NCI-H226 (cell line): ENCODE measurements around the gene FLT1.
A peak's percentile ranks its signal among the peaks of the same experiment; 100 is the strongest.

Experiments
- DNase-seq: peaks from one replicate; pipeline ENCODE4 v3.0.0-alpha.2; 2015

Gene FLT1

DNA sequence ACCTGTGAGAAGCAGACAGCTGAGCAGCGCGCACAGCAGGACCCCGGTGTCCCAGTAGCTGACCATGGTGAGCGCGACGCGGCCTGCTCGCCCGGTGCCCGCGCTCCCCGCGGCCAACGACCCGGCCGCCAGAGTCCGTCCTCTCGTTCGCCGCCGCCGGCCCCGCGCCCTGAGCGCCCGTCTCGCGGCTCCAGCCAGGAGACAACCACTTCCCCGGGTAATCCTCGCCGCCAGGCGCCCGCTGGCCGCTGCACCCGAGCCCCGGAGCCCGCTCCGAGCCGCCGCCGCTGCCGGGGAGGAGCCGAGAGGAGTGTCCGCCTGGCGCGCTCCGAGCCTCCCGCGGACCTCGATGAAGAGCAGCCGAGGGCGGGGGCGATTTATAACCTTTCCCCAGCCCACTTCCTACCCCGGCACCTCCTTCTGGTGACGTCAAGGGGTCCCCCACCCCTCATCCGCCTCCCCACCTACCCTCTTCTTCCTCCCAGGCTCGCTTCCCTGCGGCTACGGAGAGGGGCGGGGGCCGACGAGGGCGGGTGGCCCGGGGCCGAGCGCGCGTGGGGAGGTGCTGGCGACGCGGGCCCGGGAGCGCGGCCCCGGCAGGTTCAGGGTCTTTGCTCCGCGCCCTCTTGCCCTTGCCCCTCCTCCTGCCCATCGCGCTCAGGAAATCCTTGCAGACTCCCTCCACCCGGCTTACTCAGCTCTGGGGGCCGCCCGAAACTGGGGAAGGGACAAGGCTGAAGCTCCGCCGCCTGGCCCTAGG lies at the start of gene FLT1:
Gene FLT1 (minus strand): TSS at position 351 of the 760 bp plus-strand sequence. CDS start 285 bp downstream, at position 66.
- DNase-seq = no peak

DNA sequence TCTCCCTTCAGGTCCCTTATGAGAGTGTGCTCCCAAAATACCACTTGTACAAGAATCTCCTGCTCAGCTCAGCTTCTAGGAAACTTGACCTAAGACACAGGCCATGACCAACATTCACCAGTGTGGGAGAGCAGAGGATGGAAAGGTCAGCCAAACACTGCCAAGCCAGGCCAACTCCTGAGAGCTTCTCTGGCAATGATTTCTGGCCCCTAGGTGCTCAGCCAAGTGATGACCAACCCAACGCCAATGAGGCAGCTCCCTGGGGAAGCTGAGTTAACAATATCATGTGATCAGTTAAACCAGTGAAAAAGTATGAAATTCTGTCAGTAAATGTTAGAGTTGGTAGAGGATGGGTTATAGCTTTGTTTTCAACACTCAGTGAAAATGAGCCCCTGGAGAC lies 49.1 kb upstream of the FLT1 start:
- no peak for DNase-seq

- no peak for DNase-seq
Measured at GRCh38 chr13:28542804-28543203, 47.9 kb upstream of the FLT1 start.

GRCh38 chr13:28541966-28542365 lies 47.0 kb upstream of the FLT1 start:
- no peak for DNase-seq

GRCh38 chr13:28540612-28541011 lies 45.7 kb upstream of the FLT1 start:
- DNase-seq = peak; percentile 34

DNA sequence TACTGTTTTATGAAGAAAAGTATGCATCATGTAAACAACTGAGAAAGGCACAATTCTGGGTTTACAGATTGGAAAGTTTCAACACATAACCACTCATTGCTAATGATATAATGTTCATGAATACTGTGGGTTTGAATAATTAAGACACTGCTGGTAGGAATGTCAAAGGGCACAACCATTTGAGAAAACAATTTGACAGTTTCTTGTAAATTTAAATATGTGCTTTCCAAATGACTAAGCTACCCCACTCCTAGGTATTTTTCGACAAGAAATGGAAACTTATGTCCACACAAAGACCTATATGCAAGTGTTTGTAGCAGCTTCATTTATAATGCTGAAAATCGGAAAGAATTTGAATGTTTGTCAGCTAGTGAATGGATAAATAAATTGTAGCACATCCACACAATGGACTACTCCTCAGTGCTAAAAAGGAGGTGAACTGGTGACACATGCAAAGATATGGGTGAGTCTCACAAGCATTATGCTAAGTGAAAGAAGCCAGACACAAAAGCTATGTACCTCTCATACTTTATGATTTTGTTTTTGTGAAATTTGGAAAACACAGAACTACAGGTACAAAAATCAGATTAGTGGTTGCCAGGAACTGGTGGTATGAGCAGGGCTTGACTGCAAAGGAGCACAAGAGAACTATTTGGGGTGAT lies 44.8 kb upstream of the FLT1 start:
- no peak for DNase-seq

- DNase-seq = no peak
Measured at GRCh38 chr13:28538932-28539331, 44.0 kb upstream of the FLT1 start.

DNA sequence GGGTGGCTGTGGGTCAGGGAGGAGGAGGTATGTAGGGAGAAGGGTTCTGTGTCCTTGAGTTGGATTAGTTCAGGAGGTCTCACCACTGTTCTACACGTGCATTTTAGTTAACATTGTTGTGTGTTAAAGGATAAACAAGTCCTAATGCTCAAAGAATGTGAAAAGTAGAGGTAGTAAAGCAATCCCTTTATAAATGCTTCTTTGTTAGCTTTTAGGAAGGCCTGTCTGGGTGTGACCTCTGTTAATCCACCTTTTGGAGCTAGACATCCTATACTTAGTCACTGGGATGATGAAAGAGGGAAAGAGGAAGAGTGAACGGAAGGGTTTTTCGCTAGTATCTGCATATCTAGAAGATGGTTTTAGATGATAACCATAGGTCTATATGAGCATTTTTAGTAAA lies 42.2 kb upstream of the FLT1 start:
- no peak for DNase-seq

GRCh38 chr13:28536371-28536770 lies 41.4 kb upstream of the FLT1 start:
- no peak for DNase-seq

- DNase-seq = no peak
Measured at GRCh38 chr13:28535734-28536133, 40.8 kb upstream of the FLT1 start.

DNA sequence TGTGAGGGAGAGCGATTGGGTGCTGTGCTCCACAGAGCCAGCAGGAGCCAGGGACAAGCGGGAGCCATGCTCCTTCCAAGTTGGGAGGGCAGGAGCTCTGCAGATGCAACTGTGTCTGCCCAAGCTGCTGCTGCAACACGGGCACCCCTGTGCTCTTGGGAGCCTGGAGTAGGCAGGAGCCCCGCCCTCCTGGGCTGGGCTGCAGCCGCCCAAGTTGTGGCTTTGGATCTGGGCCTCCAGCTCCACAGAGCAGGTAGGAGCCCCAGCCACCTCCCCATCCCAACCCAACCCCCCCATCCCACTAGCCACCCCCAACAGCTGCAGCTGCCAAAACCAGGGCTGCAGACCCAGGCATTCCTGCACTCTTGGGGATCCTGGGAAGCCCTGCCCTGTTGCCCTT lies 39.9 kb upstream of the FLT1 start:
- DNase-seq = no peak

DNA sequence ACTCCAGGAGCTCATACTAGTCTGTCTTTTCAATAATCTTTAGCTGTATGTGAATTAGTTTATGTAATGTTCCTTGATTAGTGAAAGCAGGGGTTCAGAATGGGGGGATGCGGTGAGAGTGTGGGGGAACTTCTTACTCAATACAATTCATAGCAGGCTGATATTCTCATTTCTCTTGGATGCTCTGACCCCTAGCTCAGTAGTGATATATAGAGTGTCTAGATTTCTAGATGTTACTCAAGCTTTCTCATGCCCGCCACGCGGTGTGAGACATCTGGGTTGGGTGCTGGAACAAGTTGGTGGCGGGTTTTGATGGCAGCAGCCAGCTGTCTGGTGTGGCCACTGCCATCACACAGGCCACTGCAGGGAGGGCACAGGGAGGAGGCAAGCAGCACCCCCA lies 39.3 kb upstream of the FLT1 start:
- DNase-seq = no peak

- DNase-seq = no peak
Measured at GRCh38 chr13:28533441-28534166, 38.7 kb upstream of the FLT1 start.

GRCh38 chr13:28533125-28533436 lies 38.2 kb upstream of the FLT1 start:
- no peak for DNase-seq

DNA sequence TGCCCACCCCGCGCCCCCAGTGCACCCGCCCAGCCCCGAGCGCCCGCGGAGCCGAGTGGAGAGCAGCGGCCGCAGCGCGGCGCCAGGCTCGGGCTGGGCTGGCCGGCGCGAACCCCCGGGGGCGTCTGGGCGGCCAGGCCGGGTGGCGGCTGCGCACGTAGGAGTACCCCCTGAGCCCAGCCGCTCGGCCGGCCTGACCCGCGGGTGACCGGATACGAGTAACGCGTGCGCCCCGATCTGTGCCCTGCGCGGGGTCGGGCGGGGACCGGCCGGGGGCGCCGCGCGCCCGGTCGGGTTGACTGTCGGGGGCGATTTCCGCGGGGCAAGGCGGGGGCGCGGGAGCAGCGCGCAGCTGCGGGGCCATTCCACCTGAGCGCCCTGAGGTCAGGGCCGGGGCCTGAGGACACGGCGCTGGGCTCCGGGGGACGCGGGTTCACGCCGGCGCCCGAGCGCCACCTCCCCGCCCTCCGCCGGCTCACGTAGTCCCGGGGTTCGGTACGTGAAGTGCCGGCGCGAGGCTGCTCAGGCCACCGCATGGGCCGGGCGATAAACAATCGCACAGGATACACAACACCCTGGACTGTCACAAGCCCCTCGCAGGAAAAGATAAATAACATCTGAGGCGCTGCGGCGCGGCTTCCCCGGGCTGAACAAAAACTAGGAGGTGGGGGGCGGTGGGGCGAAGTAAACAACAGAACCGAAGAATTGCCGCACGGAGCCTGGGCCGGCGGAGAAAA lies 37.6 kb upstream of the FLT1 start:
- DNase-seq = no peak

DNA sequence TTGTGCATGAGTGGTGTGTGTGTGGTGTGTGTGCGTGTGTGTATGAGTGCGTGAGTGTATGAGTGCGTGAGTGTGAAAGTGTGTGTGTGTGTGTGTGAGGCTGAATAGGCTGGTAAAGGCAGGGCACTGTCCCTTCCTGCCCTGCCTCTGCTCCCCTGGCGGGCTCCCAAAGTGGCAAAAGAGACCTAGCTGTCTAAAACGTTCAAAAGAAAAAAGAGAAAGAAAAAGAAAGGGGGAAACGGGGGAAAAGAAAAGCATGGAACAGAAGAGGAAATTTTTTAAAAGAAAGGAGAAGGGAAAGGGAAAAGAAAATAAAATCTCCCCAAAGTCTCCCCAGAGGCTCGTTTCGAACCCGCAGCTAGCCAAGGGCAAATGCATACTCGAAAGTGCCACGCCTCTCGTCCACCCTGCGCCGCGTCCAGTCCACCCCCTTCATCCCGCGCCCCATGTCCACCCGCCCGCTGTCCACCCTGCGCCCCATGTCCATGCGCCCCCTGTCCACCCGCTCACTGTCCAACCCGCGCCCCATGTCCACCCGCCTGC lies 37.0 kb upstream of the FLT1 start:
- no peak for DNase-seq

DNA sequence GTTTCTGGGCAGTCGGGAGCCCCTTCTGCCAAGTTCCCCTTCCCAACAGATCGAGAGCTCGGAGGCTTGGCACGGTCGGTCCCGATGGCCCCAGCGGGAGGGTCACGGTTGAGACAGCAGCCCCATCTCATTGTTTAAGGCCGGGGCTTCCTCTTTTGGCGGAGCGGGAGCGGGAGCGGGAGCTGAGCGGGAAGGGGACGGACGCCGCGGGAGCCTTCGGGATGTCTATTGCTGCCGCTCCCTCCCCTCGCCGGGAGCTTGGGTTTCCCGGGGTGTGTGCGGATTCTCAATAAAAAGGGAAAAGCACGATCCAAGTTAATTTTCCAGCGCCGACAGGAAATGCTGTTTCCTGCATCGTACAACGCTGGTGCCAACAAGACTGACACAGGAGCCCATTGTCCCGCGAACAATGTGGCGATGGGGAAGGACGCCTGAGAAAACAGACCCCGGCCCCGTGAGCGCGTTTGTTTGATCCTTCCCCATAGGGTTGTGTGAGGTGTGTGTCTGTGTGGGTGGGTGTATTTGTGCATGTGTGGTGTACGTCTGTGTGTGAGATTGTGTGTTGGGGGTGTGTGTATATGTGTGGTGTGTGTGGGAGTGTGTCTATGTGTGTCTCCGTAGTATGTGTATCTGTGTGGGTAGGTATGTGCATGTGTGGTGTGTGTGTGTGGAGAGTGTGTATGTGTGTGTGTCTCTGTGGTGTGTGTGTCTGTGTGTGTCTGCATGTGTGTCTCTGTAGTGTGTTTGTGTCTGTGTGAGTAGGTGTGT lies 36.3 kb upstream of the FLT1 start:
- DNase-seq = no peak

- no peak for DNase-seq
Measured at GRCh38 chr13:28530729-28531076, 35.8 kb upstream of the FLT1 start.

DNA sequence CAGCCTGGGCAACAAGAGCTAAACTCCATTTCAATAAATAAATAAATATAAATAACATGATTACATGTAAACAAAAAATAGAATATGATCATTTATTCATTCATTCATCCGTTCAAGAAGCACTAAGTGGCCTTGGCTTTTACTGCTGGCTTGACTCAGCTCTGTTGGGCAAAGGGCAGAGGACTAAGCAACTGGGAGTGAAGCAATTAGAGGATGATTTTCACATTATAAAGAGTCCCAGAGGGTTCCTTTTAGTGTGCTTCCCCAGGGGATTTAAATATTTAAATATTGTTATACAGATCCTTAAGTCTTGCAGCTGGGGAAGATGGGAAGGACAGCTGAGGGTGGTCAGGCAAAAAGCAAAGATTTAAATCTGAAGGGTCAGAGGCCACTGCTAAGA lies 34.9 kb upstream of the FLT1 start:
- DNase-seq = no peak

DNA sequence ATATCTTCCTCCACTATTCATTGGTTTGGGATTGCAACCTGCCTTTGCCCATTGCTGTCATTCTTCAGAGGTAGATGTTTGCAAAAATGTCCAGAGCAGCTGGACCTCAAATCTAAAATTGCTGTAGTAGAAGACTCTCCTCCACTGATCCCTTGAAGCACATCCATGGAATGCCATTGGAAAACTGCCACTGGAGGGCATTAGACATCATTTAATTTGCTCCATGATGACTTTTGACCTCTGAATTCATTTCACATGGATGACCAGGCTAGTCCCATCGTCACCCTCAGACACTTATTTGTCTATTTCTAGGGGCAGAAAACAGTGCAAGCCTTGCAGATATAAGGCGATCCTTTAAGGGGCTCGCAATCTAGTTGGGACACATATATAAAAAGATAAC lies 33.9 kb upstream of the FLT1 start:
- no peak for DNase-seq

GRCh38 chr13:28528388-28528787 lies 33.5 kb upstream of the FLT1 start:
- no peak for DNase-seq

GRCh38 chr13:28527629-28528028 lies 32.7 kb upstream of the FLT1 start:
- DNase-seq = no peak

- DNase-seq = no peak
Measured at GRCh38 chr13:28526876-28527275, 31.9 kb upstream of the FLT1 start.
